ENCODE results near the gene ACCSL.

Gene ACCSL

DNA sequence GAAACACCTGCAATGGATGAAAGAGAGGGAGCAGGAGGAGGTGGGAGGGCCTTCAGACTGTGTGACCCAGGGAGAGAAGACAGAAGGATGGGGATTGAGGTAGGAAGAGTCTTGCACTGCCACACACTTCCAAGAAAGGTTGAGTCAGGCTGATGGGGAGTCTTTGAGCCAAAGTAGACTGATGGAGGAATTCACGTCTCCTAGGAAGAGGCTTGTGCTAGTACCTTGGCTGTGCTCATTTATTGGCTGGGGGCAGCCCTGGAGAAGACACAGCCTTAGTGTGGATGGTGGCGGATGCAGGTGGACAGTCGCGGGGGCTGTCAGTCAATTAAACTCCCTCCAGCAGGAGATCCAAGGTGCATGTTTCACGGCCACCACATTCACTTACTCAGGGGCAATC is 16.2 kb upstream of the ACCSL start:
- Histone ChIP-seq H3K9me3 (replicated peaks in 1 of 2; ENCODE audit: control insufficient read depth in 2 of 2, insufficient read depth in 1 of 2, low read depth in 1 of 2, low read length in 2 of 2) (no peaks in the 10 kb centered on the region), H3K4me2 (ENCODE audit: insufficient read depth, low read length, poor library complexity, severe bottlenecking) (no peak overlapping the region), H3K18ac (ENCODE audit: low read length) (no peak overlapping the region), H3K4me3 (ENCODE audit: low read length in 2 of 2) (no peak overlapping the region), H3K27me3 (ENCODE audit: control insufficient read depth in 3 of 3, insufficient read depth in 3 of 3, low read depth in 1 of 3, low read length in 3 of 3) (peaks cover 0 to 3% (median 0%) of the 10 kb centered on the region in 3 experiments), H2AFZ (ENCODE audit: low read length) (no peak overlapping the region), H3K4ac (ENCODE audit: low read length) (no peak overlapping the region), H2BK12ac (ENCODE audit: low read length) (no peak overlapping the region), H3K27ac (replicated peaks; ENCODE audit: low read length) (no peak overlapping the region), H3K9ac (ENCODE audit: low read depth, low read length, poor library complexity) (no peak overlapping the region), H4K8ac (ENCODE audit: low read depth, low read length) (no peak overlapping the region), H3K23ac (ENCODE audit: low read depth, low read length, poor library complexity) (no peak overlapping the region), H3K36me3 (replicated peaks in 1 of 2; ENCODE audit: control insufficient read depth in 2 of 2, insufficient read depth in 2 of 2, low read length in 2 of 2) (no peaks in the 10 kb centered on the region), H3K4me1 (ENCODE audit: control insufficient read depth in 2 of 2, insufficient read depth in 1 of 2, low read depth in 1 of 2, low read length in 2 of 2) (peaks cover 10 to 22% of the 10 kb centered on the region in 2 donors), H2AK5ac (ENCODE audit: low read depth, low read length) (no peak overlapping the region), H2BK15ac (ENCODE audit: low read length) (no peak overlapping the region), H4K91ac (ENCODE audit: low read depth, low read length, poor library complexity) (no peak overlapping the region), H2BK120ac (ENCODE audit: low read depth, low read length) (no peak overlapping the region), H3K79me1 (ENCODE audit: low read depth, low read length) (no peaks in the 10 kb centered on the region), H2BK5ac (ENCODE audit: low read length) (no peak overlapping the region), H3K14ac (ENCODE audit: low read length) (no peak overlapping the region)
- no CpG with 5 or more reads among the region's 5 CpGs for WGBS, 2 donors (ENCODE audit: extremely low coverage in 2 of 2, insufficient read length in 2 of 2, insufficient replicate concordance in 1 of 2)
- DNase-seq (ENCODE audit: low spot score) = no peak

GRCh38 chr11:44032299-44033085 is 15.3 kb upstream of the ACCSL start:
- peak overlapping the region; percentile 15 for H2AK5ac ChIP-seq (ENCODE audit: low read depth, low read length)
- H4K91ac ChIP-seq (ENCODE audit: low read depth, low read length, poor library complexity) = no peak overlapping the region
- H3K4me3 ChIP-seq (ENCODE audit: low read length in 2 of 2) = peak overlapping the region in 1 of 2 donors; percentile 62
- H3K4ac ChIP-seq (ENCODE audit: low read length) = peak overlapping the region; percentile 80
- H3K27me3 ChIP-seq (ENCODE audit: control insufficient read depth in 3 of 3, insufficient read depth in 3 of 3, low read depth in 1 of 3, low read length in 3 of 3) = peaks cover 0 to 3% (median 0%) of the 10 kb centered on the region in 3 experiments
- H3K4me1 ChIP-seq (ENCODE audit: control insufficient read depth in 2 of 2, insufficient read depth in 1 of 2, low read depth in 1 of 2, low read length in 2 of 2) = peaks cover 13 to 22% of the 10 kb centered on the region in 2 donors
- H3K14ac ChIP-seq (ENCODE audit: low read length) = no peak overlapping the region
- H3K23ac ChIP-seq (ENCODE audit: low read depth, low read length, poor library complexity) = peak overlapping the region; percentile 40
- no peaks in the 10 kb centered on the region for H3K36me3 ChIP-seq (replicated peaks in 1 of 2; ENCODE audit: control insufficient read depth in 2 of 2, insufficient read depth in 2 of 2, low read length in 2 of 2)
- no peak overlapping the region for H3K27ac ChIP-seq (replicated peaks; ENCODE audit: low read length)
- H3K9ac ChIP-seq (ENCODE audit: low read depth, low read length, poor library complexity) = no peak overlapping the region
- peak overlapping the region; percentile 60 for H2BK15ac ChIP-seq (ENCODE audit: low read length)
- no peak overlapping the region for H2AFZ ChIP-seq (ENCODE audit: low read length)
- peak overlapping the region; percentile 84 for H2BK120ac ChIP-seq (ENCODE audit: low read depth, low read length)
- H3K79me1 ChIP-seq (ENCODE audit: low read depth, low read length) = no peaks in the 10 kb centered on the region
- H2BK5ac ChIP-seq (ENCODE audit: low read length) = no peak overlapping the region
- peak overlapping the region; percentile 79 for H2BK12ac ChIP-seq (ENCODE audit: low read length)
- no peak for DNase-seq (ENCODE audit: low spot score)
- peak overlapping the region; percentile 82 for H3K18ac ChIP-seq (ENCODE audit: low read length)
- no peak overlapping the region for H3K4me2 ChIP-seq (ENCODE audit: insufficient read depth, low read length, poor library complexity, severe bottlenecking)
- H3K9me3 ChIP-seq (replicated peaks in 1 of 2; ENCODE audit: control insufficient read depth in 2 of 2, insufficient read depth in 1 of 2, low read depth in 1 of 2, low read length in 2 of 2) = no peaks in the 10 kb centered on the region
- H4K8ac ChIP-seq (ENCODE audit: low read depth, low read length) = no peak overlapping the region
- no CpG with 5 or more reads among the region's 15 CpGs for WGBS, 2 donors (ENCODE audit: extremely low coverage in 2 of 2, insufficient read length in 2 of 2, insufficient replicate concordance in 1 of 2)

DNA sequence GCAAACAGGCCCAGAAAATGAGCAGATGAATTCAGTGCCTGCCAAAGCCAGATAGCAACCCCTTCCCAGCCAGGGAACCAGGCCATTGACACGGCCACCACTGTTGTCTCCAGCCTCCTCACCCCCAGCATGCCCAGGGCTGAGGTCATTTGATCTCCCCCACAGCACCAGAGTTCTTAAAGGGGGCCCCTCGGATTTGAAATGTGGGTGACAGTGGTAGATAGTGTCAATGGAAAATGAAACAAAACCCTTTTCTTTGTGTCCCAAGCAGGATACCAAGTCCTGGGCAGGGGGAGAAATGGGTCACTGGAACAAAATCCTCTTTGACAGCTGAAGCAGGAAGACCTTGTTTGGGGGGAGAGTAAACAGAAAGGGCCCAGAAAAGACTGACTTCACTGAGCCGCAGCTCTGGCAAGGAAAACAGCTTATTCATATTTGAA is 14.3 kb upstream of the ACCSL start:
- no peak overlapping the region for H3K4ac ChIP-seq (ENCODE audit: low read length)
- H3K9me3 ChIP-seq (replicated peaks in 1 of 2; ENCODE audit: control insufficient read depth in 2 of 2, insufficient read depth in 1 of 2, low read depth in 1 of 2, low read length in 2 of 2) = no peaks in the 10 kb centered on the region
- H2AK5ac ChIP-seq (ENCODE audit: low read depth, low read length) = no peak overlapping the region
- no peak overlapping the region for H3K27ac ChIP-seq (replicated peaks; ENCODE audit: low read length)
- no peak overlapping the region for H3K4me3 ChIP-seq (ENCODE audit: low read length in 2 of 2)
- DNase-seq (ENCODE audit: low spot score) = no peak
- H2BK12ac ChIP-seq (ENCODE audit: low read length) = no peak overlapping the region
- H3K79me1 ChIP-seq (ENCODE audit: low read depth, low read length) = no peaks in the 10 kb centered on the region
- no peak overlapping the region for H3K14ac ChIP-seq (ENCODE audit: low read length)
- no peak overlapping the region for H4K91ac ChIP-seq (ENCODE audit: low read depth, low read length, poor library complexity)
- H2BK15ac ChIP-seq (ENCODE audit: low read length) = no peak overlapping the region
- H4K8ac ChIP-seq (ENCODE audit: low read depth, low read length) = no peak overlapping the region
- no peak overlapping the region for H2BK5ac ChIP-seq (ENCODE audit: low read length)
- peaks cover 13 to 22% of the 10 kb centered on the region in 2 donors for H3K4me1 ChIP-seq (ENCODE audit: control insufficient read depth in 2 of 2, insufficient read depth in 1 of 2, low read depth in 1 of 2, low read length in 2 of 2)
- H3K18ac ChIP-seq (ENCODE audit: low read length) = no peak overlapping the region
- H3K4me2 ChIP-seq (ENCODE audit: insufficient read depth, low read length, poor library complexity, severe bottlenecking) = no peak overlapping the region
- peak overlapping the region; percentile 39 for H2AFZ ChIP-seq (ENCODE audit: low read length)
- no CpG with 5 or more reads among the region's 3 CpGs for WGBS, 2 donors (ENCODE audit: extremely low coverage in 2 of 2, insufficient read length in 2 of 2, insufficient replicate concordance in 1 of 2)
- H3K27me3 ChIP-seq (ENCODE audit: control insufficient read depth in 3 of 3, insufficient read depth in 3 of 3, low read depth in 1 of 3, low read length in 3 of 3) = peaks cover 0 to 3% (median 0%) of the 10 kb centered on the region in 3 experiments
- H3K23ac ChIP-seq (ENCODE audit: low read depth, low read length, poor library complexity) = no peak overlapping the region
- H3K36me3 ChIP-seq (replicated peaks in 1 of 2; ENCODE audit: control insufficient read depth in 2 of 2, insufficient read depth in 2 of 2, low read length in 2 of 2) = no peaks in the 10 kb centered on the region
- no peak overlapping the region for H3K9ac ChIP-seq (ENCODE audit: low read depth, low read length, poor library complexity)
- no peak overlapping the region for H2BK120ac ChIP-seq (ENCODE audit: low read depth, low read length)

- H3K36me3 ChIP-seq (replicated peaks in 1 of 2; ENCODE audit: control insufficient read depth in 2 of 2, insufficient read depth in 2 of 2, low read length in 2 of 2) = no peaks in the 10 kb centered on the region
- peaks cover 0 to 3% (median 0%) of the 10 kb centered on the region in 3 experiments for H3K27me3 ChIP-seq (ENCODE audit: control insufficient read depth in 3 of 3, insufficient read depth in 3 of 3, low read depth in 1 of 3, low read length in 3 of 3)
- no peak overlapping the region for H3K23ac ChIP-seq (ENCODE audit: low read depth, low read length, poor library complexity)
- H2BK12ac ChIP-seq (ENCODE audit: low read length) = no peak overlapping the region
- WGBS, 2 donors (ENCODE audit: extremely low coverage in 2 of 2, insufficient read length in 2 of 2, insufficient replicate concordance in 1 of 2) = no CpG with 5 or more reads among the region's 3 CpGs
- no peak overlapping the region for H3K14ac ChIP-seq (ENCODE audit: low read length)
- no peak overlapping the region for H2BK5ac ChIP-seq (ENCODE audit: low read length)
- no peak overlapping the region for H3K18ac ChIP-seq (ENCODE audit: low read length)
- H4K8ac ChIP-seq (ENCODE audit: low read depth, low read length) = no peak overlapping the region
- no peaks in the 10 kb centered on the region for H3K9me3 ChIP-seq (replicated peaks in 1 of 2; ENCODE audit: control insufficient read depth in 2 of 2, insufficient read depth in 1 of 2, low read depth in 1 of 2, low read length in 2 of 2)
- H4K91ac ChIP-seq (ENCODE audit: low read depth, low read length, poor library complexity) = no peak overlapping the region
- no peak for DNase-seq (ENCODE audit: low spot score)
- no peak overlapping the region for H3K4me2 ChIP-seq (ENCODE audit: insufficient read depth, low read length, poor library complexity, severe bottlenecking)
- H2BK15ac ChIP-seq (ENCODE audit: low read length) = no peak overlapping the region
- no peak overlapping the region for H3K27ac ChIP-seq (replicated peaks; ENCODE audit: low read length)
- H3K79me1 ChIP-seq (ENCODE audit: low read depth, low read length) = no peaks in the 10 kb centered on the region
- H3K4me1 ChIP-seq (ENCODE audit: control insufficient read depth in 2 of 2, insufficient read depth in 1 of 2, low read depth in 1 of 2, low read length in 2 of 2) = peaks cover 13 to 22% of the 10 kb centered on the region in 2 donors
- no peak overlapping the region for H2AK5ac ChIP-seq (ENCODE audit: low read depth, low read length)
- no peak overlapping the region for H2BK120ac ChIP-seq (ENCODE audit: low read depth, low read length)
- no peak overlapping the region for H3K4ac ChIP-seq (ENCODE audit: low read length)
- H3K9ac ChIP-seq (ENCODE audit: low read depth, low read length, poor library complexity) = no peak overlapping the region
- H2AFZ ChIP-seq (ENCODE audit: low read length) = peak overlapping the region; percentile 39
- no peak overlapping the region for H3K4me3 ChIP-seq (ENCODE audit: low read length in 2 of 2)
Measured at GRCh38 chr11:44033856-44034255, 13.9 kb upstream of the ACCSL start.
